BJ (cell line): ENCODE results near the gene DTX3. TPM values are rescaled to one million over a fixed set of nuclear protein-coding genes. Genes with fewer than 3 reads are reported as not detected.

Experiments
- CTCF ChIA-PET: fragments of 350-600 bp; formaldehyde crosslinking; extraction: SDS; loops from one replicate; lab custom pipeline; 2021; ENCODE audit warnings: antibody characterized with exemption, inconsistent platforms; lab: Yijun Ruan, JAX
- POLR2A ChIA-PET: fragments of 300-600 bp; sonication (Branson Sonifier 250); formaldehyde crosslinking; extraction: SDS; loops from one replicate; lab custom pipeline; 2021; ENCODE audit warnings: antibody characterized with exemption; lab: Charles Lee
- DNase-seq: peaks from one replicate; pipeline ENCODE4 v3.0.0-alpha.2; 2011; ENCODE audit warnings: low read depth
- H3K27me3 ChIP-seq: 2 replicates; pipeline ENCODE4 v1.6.0; 2011; ENCODE audit warnings: low read length; ENCODE audit not compliant: control insufficient read depth, insufficient read depth
- H3K36me3 ChIP-seq: 2 replicates; pipeline ENCODE4 v1.5.1; 2011; ENCODE audit warnings: low read length; ENCODE audit not compliant: control insufficient read depth, insufficient read depth
- H3K4me3 ChIP-seq: 2 replicates; pipeline ENCODE4 v1.5.1; 2011; ENCODE audit warnings: low read depth, mild to moderate bottlenecking, control low read depth, low read length
- CTCF ChIP-seq: IDR thresholded peaks from 2 replicates; pipeline ENCODE4 v1.5.1; 2011; ENCODE audit warnings: low read depth, mild to moderate bottlenecking, control low read depth, inconsistent platforms, low read length, moderate library complexity; ENCODE audit not compliant: insufficient read depth
- polyA plus RNA-seq: library from polyadenylated mRNA; depleted of rRNA; stranded (reverse); fragments of >200 nt; gene quantifications from 2 replicates; pipeline ENCODE4 v1.2.3, GENCODE V29; 2011

DTX3 gene
- polyA plus RNA-seq, 1 experiment: 26.0 TPM

DNA sequence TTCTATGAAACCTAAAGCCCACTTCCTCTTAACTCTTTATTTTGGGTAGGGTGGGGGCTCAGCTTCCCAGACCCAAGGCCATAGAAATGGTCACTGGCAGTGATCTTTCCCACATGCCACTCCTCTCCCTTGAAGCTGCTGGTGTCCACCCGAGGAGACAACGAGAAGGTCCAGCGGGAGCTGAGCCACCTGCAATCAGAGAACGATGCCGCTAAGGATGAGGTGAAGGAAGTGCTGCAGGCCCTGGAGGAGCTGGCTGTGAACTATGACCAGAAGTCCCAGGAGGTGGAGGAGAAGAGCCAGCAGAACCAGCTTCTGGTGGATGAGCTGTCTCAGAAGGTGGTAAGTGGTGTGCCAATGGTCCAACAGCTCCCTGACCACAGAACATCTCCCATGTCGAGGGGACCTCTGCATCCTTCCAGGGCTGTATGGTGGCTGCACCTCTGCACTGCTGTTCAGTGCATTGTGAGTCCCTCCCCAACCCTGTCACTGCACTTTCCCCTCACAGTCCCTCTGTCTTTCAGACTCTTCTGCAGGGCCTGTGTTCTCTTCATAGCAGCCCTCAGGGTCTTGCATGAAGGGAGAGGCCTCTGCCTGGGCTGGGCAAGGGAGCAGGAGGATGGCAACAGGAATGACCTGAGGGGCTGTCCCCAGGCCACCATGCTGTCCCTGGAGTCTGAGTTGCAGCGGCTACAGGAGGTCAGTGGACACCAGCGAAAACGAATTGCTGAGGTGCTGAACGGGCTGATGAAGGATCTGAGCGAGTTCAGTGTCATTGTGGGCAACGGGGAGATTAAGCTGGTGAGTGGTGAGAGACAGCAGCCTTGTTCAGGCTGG, 32.5 kb upstream of the DTX3 start:
- H3K36me3 ChIP-seq: peaks cover 1% of the 10 kb centered on the region
- CTCF ChIA-PET: interaction anchor here (1.4 to 6.9 kb wide), 2 partner anchors 13 to 50 kb away, joined by 4 to 56 read pairs; no protein-coding TSS in a partner anchor
- H3K4me3 ChIP-seq: no peak overlapping the region
- POLR2A ChIA-PET: no interaction called here
- H3K27me3 ChIP-seq: no peaks in the 10 kb centered on the region; the same call in 1 of the 2 replicates
- TF ChIP-seq CTCF: no peak
- no peak for DNase-seq

DNA sequence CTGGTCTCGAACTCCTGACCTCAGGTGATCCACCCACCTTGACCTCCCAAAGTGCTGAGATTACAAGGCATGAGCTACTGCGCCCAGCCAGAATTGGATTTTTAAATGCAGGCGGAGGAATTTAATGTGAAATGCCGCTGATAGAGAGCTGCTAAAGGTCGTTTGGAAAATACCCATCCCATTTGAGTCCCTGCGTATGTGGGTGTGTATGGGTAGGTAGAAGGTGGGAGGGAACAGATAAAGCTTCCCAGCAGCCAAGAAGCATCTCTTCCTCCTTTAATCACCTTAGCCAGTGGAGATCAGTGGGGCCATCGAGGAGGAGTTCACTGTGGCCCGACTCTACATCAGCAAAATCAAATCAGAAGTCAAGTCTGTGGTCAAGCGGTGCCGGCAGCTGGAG, 29.8 kb upstream of the DTX3 start:
- ChIA-PET POLR2A (no interaction called here), CTCF (interaction anchor here (1.0 to 6.9 kb wide), 5 partner anchors 10 to 119 kb away, joined by 3 to 56 read pairs (median 4); partner anchors contain the start of gene OS9)
- no peak for TF ChIP-seq CTCF
- no peak for DNase-seq
- H3K36me3 ChIP-seq: peaks cover 1% of the 10 kb centered on the region
- no peaks in the 10 kb centered on the region; the same call in 1 of the 2 replicates for H3K27me3 ChIP-seq
- no peak overlapping the region for H3K4me3 ChIP-seq

GRCh38 chr12:57575771-57576612, 28.6 kb upstream of the DTX3 start:
- no peak for DNase-seq
- Histone ChIP-seq H3K4me3 (no peak overlapping the region), H3K36me3 (peaks cover 1% of the 10 kb centered on the region), H3K27me3 (no peaks in the 10 kb centered on the region; the same call in 1 of the 2 replicates)
- ChIA-PET CTCF (interaction anchor here (0.6 to 6.9 kb wide), 7 partner anchors 9 to 118 kb away, joined by 3 to 56 read pairs (median 4); partner anchors contain the start of genes ARHGEF25, B4GALNT1 and OS9), POLR2A (no interaction called here)
- TF ChIP-seq CTCF: no peak

- no peak for DNase-seq
- Histone ChIP-seq H3K4me3 (no peak overlapping the region), H3K27me3 (no peaks in the 10 kb centered on the region; the same call in 1 of the 2 replicates), H3K36me3 (peaks cover 1% of the 10 kb centered on the region)
- CTCF ChIA-PET: interaction anchor here (0.6 to 6.9 kb wide), 5 partner anchors 8 to 56 kb away, joined by 3 to 56 read pairs (median 6); partner anchors contain the start of genes ARHGEF25 and B4GALNT1
- POLR2A ChIA-PET: no interaction called here
- TF ChIP-seq CTCF: no peak
Measured at GRCh38 chr12:57576613-57577160, 27.9 kb upstream of the DTX3 start.
